HUES48 (cell line): ENCODE measurements around the gene KRT2.

Experiments
- H3K27ac ChIP-seq: one replicate; pipeline ENCODE4 v1.7.0; 2013; ENCODE audit warnings: low read depth, low read length, inconsistent platforms
- H3K27me3 ChIP-seq: 2 replicates; pipeline ENCODE4 v1.6.1; 2013; ENCODE audit warnings: mild to moderate bottlenecking, low read length; ENCODE audit not compliant: control insufficient read depth, insufficient read depth
- H3K36me3 ChIP-seq: 2 replicates; pipeline ENCODE4 v1.6.1; 2013; ENCODE audit warnings: low read length; ENCODE audit not compliant: control insufficient read depth, insufficient read depth
- H3K4me1 ChIP-seq: 2 replicates; pipeline ENCODE4 v1.6.1; 2013; ENCODE audit warnings: mild to moderate bottlenecking, low read length; ENCODE audit not compliant: control insufficient read depth, insufficient read depth
- H3K4me3 ChIP-seq: 2 replicates; pipeline ENCODE4 v1.5.1; 2013; ENCODE audit warnings: mild to moderate bottlenecking, low read depth, low read length
- H3K9ac ChIP-seq: 2 replicates; pipeline ENCODE4 v1.6.1; 2013; ENCODE audit warnings: mild to moderate bottlenecking, low read depth, low read length, moderate library complexity
- H3K9me3 ChIP-seq: 2 replicates; pipeline ENCODE4 v1.6.1; 2013; ENCODE audit warnings: low read length; ENCODE audit not compliant: control insufficient read depth, insufficient read depth

Gene KRT2

DNA sequence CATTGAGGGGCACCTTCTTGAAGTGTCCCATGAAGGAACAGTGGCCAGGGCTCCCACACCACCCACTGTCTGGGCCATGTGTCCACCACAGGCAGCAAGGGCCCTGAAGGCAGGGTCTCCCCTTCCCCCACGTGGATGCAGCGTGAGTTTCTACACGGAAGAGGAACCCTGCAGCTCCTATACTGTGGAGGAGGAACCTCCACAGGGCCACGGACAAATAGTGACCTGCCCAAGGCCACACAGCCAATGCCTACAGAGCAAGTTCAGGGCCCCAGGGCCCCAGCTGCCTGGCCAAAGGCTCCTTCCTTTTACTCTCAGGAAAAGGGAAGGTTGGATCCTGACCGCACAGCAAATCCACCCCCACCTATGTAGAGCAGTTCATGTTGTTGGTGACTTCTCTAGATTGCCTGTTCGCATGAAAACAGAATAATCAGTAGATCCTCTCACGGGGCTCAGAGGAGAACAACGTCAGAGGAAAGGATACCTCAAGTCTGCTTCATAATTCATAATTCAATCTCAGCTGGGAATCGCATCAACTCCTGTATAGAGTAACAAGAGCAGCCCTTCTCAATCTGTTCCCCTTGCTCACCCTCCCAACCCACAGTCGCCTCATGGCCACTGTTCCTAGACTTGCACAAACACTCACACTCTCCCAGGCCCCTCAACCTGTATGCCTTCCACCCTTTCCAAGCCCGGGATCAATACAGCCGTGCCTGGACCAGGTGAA lies 22.6 kb downstream of the KRT2 start:
- H3K36me3 ChIP-seq, result no peaks in the 10 kb centered on the region
- H3K27me3 ChIP-seq, result no peaks in the 10 kb centered on the region
- H3K4me1 ChIP-seq, result no peaks in the 10 kb centered on the region
- no peak overlapping the region for H3K4me3 ChIP-seq
- H3K9me3 ChIP-seq, result no peaks in the 10 kb centered on the region
- H3K27ac ChIP-seq, result no peak overlapping the region
- H3K9ac ChIP-seq, result no peak overlapping the region

GRCh38 chr12:52628841-52629240 lies 23.2 kb downstream of the KRT2 start:
- Histone ChIP-seq H3K36me3 (no peaks in the 10 kb centered on the region), H3K27ac (no peak overlapping the region), H3K27me3 (no peaks in the 10 kb centered on the region), H3K4me3 (no peak overlapping the region), H3K9ac (no peak overlapping the region), H3K9me3 (no peaks in the 10 kb centered on the region), H3K4me1 (no peaks in the 10 kb centered on the region)

GRCh38 chr12:52628111-52628507 lies 23.9 kb downstream of the KRT2 start:
- Histone ChIP-seq H3K36me3 (no peaks in the 10 kb centered on the region), H3K9ac (no peak overlapping the region), H3K4me3 (no peak overlapping the region), H3K9me3 (no peaks in the 10 kb centered on the region), H3K27me3 (no peaks in the 10 kb centered on the region), H3K4me1 (no peaks in the 10 kb centered on the region), H3K27ac (no peak overlapping the region)

GRCh38 chr12:52627395-52628110 lies 24.5 kb downstream of the KRT2 start:
- H3K9ac ChIP-seq, result no peak overlapping the region
- H3K27me3 ChIP-seq, result no peaks in the 10 kb centered on the region
- H3K9me3 ChIP-seq, result no peaks in the 10 kb centered on the region
- H3K4me1 ChIP-seq, result no peaks in the 10 kb centered on the region
- H3K36me3 ChIP-seq, result no peaks in the 10 kb centered on the region
- no peak overlapping the region for H3K27ac ChIP-seq
- no peak overlapping the region for H3K4me3 ChIP-seq

- Histone ChIP-seq H3K4me3 (no peak overlapping the region), H3K27ac (no peak overlapping the region), H3K9me3 (no peaks in the 10 kb centered on the region), H3K27me3 (no peaks in the 10 kb centered on the region), H3K36me3 (no peaks in the 10 kb centered on the region), H3K9ac (no peak overlapping the region), H3K4me1 (no peaks in the 10 kb centered on the region; the same call in 1 of the 2 replicates)
Measured at GRCh38 chr12:52622349-52622748, 29.7 kb downstream of the KRT2 start.

DNA sequence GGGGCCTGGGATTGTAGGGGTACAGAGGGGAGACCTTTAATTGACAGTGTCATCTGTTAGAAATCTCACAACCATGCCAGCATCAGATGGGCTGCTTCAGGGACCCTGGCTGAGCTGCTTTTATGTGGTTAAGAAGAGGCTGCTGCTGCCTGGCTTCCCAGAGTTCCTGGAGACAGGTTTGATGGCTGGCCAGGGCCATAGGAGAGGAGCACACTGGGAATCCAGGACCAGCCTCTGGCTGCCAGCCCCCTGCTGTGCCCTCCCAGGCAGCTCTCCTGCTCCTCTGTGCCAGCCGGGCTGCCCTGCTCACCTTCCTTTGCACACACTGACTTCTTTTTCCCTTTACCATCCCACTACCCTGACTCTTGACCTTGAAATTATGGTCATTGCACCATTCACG lies 33.1 kb downstream of the KRT2 start:
- Histone ChIP-seq H3K9me3 (no peaks in the 10 kb centered on the region), H3K36me3 (no peaks in the 10 kb centered on the region), H3K4me1 (no peaks in the 10 kb centered on the region; the same call in 1 of the 2 replicates), H3K4me3 (no peak overlapping the region), H3K9ac (no peak overlapping the region), H3K27ac (no peak overlapping the region), H3K27me3 (no peaks in the 10 kb centered on the region)

DNA sequence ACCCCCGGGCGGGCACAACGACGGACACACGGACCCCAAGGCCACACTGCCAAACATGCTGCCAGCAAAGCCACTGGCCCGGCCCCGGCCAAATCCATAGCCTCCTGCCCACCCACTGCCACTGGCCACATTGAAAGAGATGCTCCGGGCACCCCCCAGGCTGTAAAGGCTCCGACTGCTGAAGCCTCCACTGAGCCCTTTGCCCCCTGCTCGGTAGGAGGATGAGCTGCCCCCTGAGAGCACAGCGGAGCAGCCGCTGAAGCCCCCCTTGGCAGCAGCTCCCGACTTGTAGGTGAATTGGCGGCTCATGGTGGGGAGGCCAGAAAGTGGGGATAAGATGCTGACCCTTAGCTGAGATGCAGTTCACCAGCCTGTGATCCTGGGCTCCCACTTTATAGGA lies 33.8 kb downstream of the KRT2 start, which contains the start of gene KRT73:
Gene KRT73, minus strand, starts transcription at position 344 of the 400 bp plus-strand sequence. Its CDS starts 35 bp downstream, at position 309.
- Histone ChIP-seq H3K9ac (no peak within 1 kb of the TSS), H3K27me3 (no peaks in the 10 kb centered on the region), H3K36me3 (no peaks in the 10 kb centered on the region)

DNA sequence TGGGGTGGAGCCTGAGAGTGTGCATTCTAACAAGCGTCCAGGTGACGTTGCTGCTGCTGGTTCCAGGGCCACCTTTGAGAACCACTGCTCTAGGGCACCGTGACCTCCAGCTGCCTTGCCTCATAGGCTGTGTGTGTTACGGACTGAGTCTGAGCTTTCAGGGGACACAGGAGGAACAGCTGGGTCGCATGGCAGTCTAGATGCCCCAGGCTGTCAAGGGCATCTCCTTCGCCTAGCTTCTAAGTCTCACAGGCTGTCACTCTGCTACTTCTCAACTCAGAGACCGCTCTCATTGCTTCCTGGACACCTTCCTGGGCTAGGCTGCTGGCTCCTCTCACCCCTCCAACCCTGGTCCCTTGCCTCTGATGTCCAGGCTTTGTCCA lies 34.6 kb downstream of the KRT2 start:
- no peaks in the 10 kb centered on the region; the same call in 1 of the 2 replicates for H3K4me1 ChIP-seq
- H3K27me3 ChIP-seq, result no peaks in the 10 kb centered on the region
- no peak overlapping the region for H3K27ac ChIP-seq
- H3K36me3 ChIP-seq, result no peaks in the 10 kb centered on the region
- H3K4me3 ChIP-seq, result no peak overlapping the region
- no peaks in the 10 kb centered on the region for H3K9me3 ChIP-seq
- H3K9ac ChIP-seq, result no peak overlapping the region

More for the DNA sequence above, 33.8 kb downstream of the KRT2 start, which contains the start of gene KRT73:
- Histone ChIP-seq H3K27ac (no peak within 1 kb of the TSS), H3K9me3 (no peaks in the 10 kb centered on the region), H3K4me1 (no peaks in the 10 kb centered on the region; the same call in 1 of the 2 replicates), H3K4me3 (no peak within 1 kb of the TSS)

DNA sequence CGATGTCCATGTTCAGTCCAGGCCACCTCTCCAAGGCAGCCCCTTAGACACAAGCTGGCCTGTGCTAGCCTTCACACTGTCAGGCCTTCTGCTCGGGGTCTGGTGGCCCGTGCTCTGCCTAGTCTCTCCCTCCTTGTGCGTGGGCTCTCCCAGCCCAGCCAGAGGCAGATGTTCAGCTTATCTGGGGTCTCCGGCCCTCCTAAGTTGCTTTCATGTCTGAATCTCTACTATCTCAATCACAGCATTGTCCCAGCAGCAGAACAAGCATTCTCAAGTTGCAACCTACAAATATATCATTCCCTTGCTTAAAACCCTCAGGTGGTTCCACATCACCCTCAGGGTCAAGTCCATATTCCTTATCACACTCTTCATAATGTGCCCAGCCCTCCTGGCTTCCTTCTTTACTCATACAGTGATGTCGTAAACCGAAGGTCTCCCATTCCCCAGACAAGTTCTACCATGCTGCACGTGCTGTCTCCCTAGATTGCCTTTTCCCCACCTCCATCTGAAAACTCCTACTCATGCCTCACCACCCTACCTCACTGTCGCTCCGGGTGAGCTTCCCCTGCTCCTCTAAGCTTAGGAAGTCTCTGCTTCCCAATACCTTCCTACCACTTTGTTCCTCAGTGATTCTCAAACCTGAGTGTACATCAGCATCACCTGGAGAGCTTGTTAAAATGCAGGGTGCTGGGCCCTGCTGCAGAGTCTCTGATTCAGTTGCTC lies 35.2 kb downstream of the KRT2 start:
- Histone ChIP-seq H3K27ac (no peak overlapping the region), H3K27me3 (no peaks in the 10 kb centered on the region; the same call in 1 of the 2 replicates), H3K36me3 (no peaks in the 10 kb centered on the region), H3K9me3 (no peaks in the 10 kb centered on the region), H3K4me1 (no peaks in the 10 kb centered on the region; the same call in 1 of the 2 replicates), H3K9ac (no peak overlapping the region), H3K4me3 (no peak overlapping the region)

DNA sequence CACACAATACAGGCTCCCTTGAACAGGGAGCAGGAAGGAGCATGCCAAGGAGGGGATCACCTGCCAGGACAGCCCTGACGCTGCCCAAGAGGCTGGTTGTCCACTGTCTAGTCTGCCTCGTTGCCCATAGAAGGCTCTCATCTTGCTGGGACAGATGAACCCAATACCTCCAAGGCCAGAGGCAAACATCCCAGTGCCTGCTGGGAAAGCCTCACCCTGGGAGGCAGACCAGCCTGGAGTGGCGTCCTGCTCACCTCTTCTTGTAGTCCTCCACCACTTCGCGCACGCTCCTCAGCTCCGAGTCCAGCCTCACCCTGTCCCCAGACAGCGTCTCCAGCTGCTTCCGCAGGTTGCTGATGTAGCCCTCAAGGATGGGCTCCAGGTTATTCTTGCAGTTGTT lies 36.1 kb downstream of the KRT2 start:
- H3K9me3 ChIP-seq, result no peaks in the 10 kb centered on the region
- no peaks in the 10 kb centered on the region; the same call in 1 of the 2 replicates for H3K4me1 ChIP-seq
- no peak overlapping the region for H3K9ac ChIP-seq
- no peaks in the 10 kb centered on the region for H3K36me3 ChIP-seq
- H3K27ac ChIP-seq, result no peak overlapping the region
- H3K4me3 ChIP-seq, result no peak overlapping the region
- H3K27me3 ChIP-seq, result peaks cover 7% of the 10 kb centered on the region
